Retinal pigment epithelial cell (primary cell): Measurements from ENCODE around the gene BCO2.
A peak's percentile ranks its signal among the peaks of the same experiment; 100 is the strongest.
"Not testable (repeated sequence)": the region's sequence is repeated elsewhere in the genome, so short reads cannot be mapped to it uniquely, and the experiment has no call there.

Experiments used
- DNase-seq: peaks from one replicate; pipeline ENCODE4 v3.0.0-alpha.2; 2010; ENCODE audit warnings: low read depth
- H3K4me3 ChIP-seq: 2 replicates; pipeline ENCODE4 v1.5.1; 2011; ENCODE audit warnings: mild to moderate bottlenecking, low read length, control low read depth, moderate library complexity
- CTCF ChIP-seq: conservative IDR thresholded peaks from 2 replicates; pipeline ENCODE4 v1.5.1; 2011; ENCODE audit warnings: low read depth, low read length, control low read depth, inconsistent platforms

BCO2 gene

GRCh38 chr11:112161012-112161411, 14.3 kb upstream of the BCO2 start:
- TF ChIP-seq CTCF: no peak
- peak overlapping the region; percentile 7 for H3K4me3 ChIP-seq
- DNase-seq: no peak

GRCh38 chr11:112162200-112162599, 13.1 kb upstream of the BCO2 start:
- peak overlapping the region; percentile 51 for H3K4me3 ChIP-seq
- DNase-seq: not testable (repeated sequence)

GRCh38 chr11:112162761-112163546, 12.4 kb upstream of the BCO2 start:
- no peak for DNase-seq
- H3K4me3 ChIP-seq: peak overlapping the region; percentile 51
- TF ChIP-seq CTCF: no peak

GRCh38 chr11:112163875-112164685, 11.2 kb upstream of the BCO2 start, which contains the start of gene IL18:
IL18 (minus strand) TSS chr11:112164094; CDS start chr11:112155053, 9,041 bp downstream.
- TF ChIP-seq CTCF: no peak

GRCh38 chr11:112165049-112165448, 10.3 kb upstream of the BCO2 start:
- TF ChIP-seq CTCF: no peak
- no peak overlapping the region for H3K4me3 ChIP-seq
- DNase-seq: no peak

More at GRCh38 chr11:112163875-112164685, 11.2 kb upstream of the BCO2 start, which contains the start of gene IL18:
- H3K4me3 ChIP-seq: peak within 1 kb of the TSS; percentile 51
- DNase-seq: no peak

GRCh38 chr11:112166562-112166961, 8.8 kb upstream of the BCO2 start:
- DNase-seq: peak; percentile 90
- no peak for TF ChIP-seq CTCF
- H3K4me3 ChIP-seq: no peak overlapping the region

GRCh38 chr11:112167145-112167544, 8.2 kb upstream of the BCO2 start, which contains the start of gene TEX12:
TEX12 (plus strand) TSS chr11:112167372; CDS start chr11:112169269, 1,897 bp downstream.
- TF ChIP-seq CTCF: no peak
- no peak for DNase-seq
- H3K4me3 ChIP-seq: no peak within 1 kb of the TSS
